SK-N-SH treated with all-trans-retinoic acid at 6 μM for 48 hours (cell line): ENCODE measurements around the gene FBXW11.

ENCODE experiments used
- ATAC-seq: fragments of 200-7000 bp; cut with Tn5 transposase; 3 replicates; pipeline ENCODE4 v1.9.1; 2020; ENCODE audit warnings: mild to moderate bottlenecking, moderate library complexity
- ARNTL ChIP-seq: fragments of 450-650 bp; formaldehyde crosslinking; IDR thresholded peaks from 2 replicates; pipeline ENCODE4 v1.5.0; 2020; ENCODE audit warnings: low read depth, mild to moderate bottlenecking, moderate library complexity, borderline replicate concordance
- BACH2 ChIP-seq: fragments of 250-450 bp; sonication (Bioruptor Pico); IDR thresholded peaks from 2 replicates; pipeline ENCODE4 v1.9.0; 2021; ENCODE audit warnings: mild to moderate bottlenecking, borderline replicate concordance
- ESRRG ChIP-seq: fragments of 250-450 bp; sonication (Bioruptor Pico); IDR thresholded peaks from 2 replicates; pipeline ENCODE4 v1.6.1; 2021; ENCODE audit warnings: mild to moderate bottlenecking
- ISL1 ChIP-seq: fragments of 250-450 bp; sonication (Bioruptor Pico); IDR thresholded peaks from 2 replicates; pipeline ENCODE4 v2.1.2; 2022; ENCODE audit warnings: mild to moderate bottlenecking, moderate library complexity
- OSR1 ChIP-seq: fragments of 250-450 bp; sonication (Bioruptor Pico); IDR thresholded peaks from 2 replicates; pipeline ENCODE4 v1.8.0; 2022; ENCODE audit warnings: moderate library complexity, mild to moderate bottlenecking, inconsistent platforms
- RARB ChIP-seq: fragments of 250-450 bp; sonication (Bioruptor Pico); IDR thresholded peaks from 2 replicates; pipeline ENCODE4 v1.8.0; 2021; ENCODE audit warnings: mild to moderate bottlenecking, moderate library complexity
- SNAI2 ChIP-seq: fragments of 250-450 bp; sonication (Bioruptor Pico); IDR thresholded peaks from 2 replicates; pipeline ENCODE4 v1.5.0; 2020; ENCODE audit warnings: mild to moderate bottlenecking, moderate library complexity
- TCF4 ChIP-seq: fragments of 250-450 bp; sonication (Bioruptor Pico); IDR thresholded peaks from 2 replicates; pipeline ENCODE4 v1.8.0; 2021; ENCODE audit warnings: mild to moderate bottlenecking, moderate library complexity, borderline replicate concordance
- TOX ChIP-seq: fragments of 250-450 bp; sonication (Bioruptor Pico); IDR thresholded peaks from 2 replicates; pipeline ENCODE4 v1.8.0; 2021; ENCODE audit warnings: mild to moderate bottlenecking, moderate library complexity, borderline replicate concordance
- ZC3H10 ChIP-seq: fragments of 250-450 bp; sonication (Bioruptor Pico); IDR thresholded peaks from 2 replicates; pipeline ENCODE4 v1.5.1; 2021; ENCODE audit warnings: mild to moderate bottlenecking, moderate library complexity
- ZFP3 ChIP-seq: fragments of 250-450 bp; sonication (Bioruptor Pico); IDR thresholded peaks from 2 replicates; pipeline ENCODE4 v1.5.0; 2020; ENCODE audit warnings: mild to moderate bottlenecking, moderate library complexity
- ZFP30 ChIP-seq: fragments of 450-650 bp; formaldehyde crosslinking; IDR thresholded peaks from 2 replicates; pipeline ENCODE4 v1.5.0; 2022; ENCODE audit warnings: mild to moderate bottlenecking, moderate library complexity
- ZNF565 ChIP-seq: fragments of 450-650 bp; formaldehyde crosslinking; conservative IDR thresholded peaks from 2 replicates; pipeline ENCODE4 v1.5.0; 2020; ENCODE audit warnings: low read depth, mild to moderate bottlenecking, moderate library complexity
- ZNF8 ChIP-seq: fragments of 450-650 bp; formaldehyde crosslinking; IDR thresholded peaks from 2 replicates; pipeline ENCODE4 v1.5.0; 2020; ENCODE audit warnings: mild to moderate bottlenecking, moderate library complexity
- TF ChIP-seq, protein P1 (sequence below): fragments of 250-450 bp; sonication (Bioruptor Pico); IDR thresholded peaks from 2 replicates; pipeline ENCODE4 v1.5.1; 2021; ENCODE audit warnings: mild to moderate bottlenecking, moderate library complexity
- TF ChIP-seq, protein P2 (sequence below): fragments of 250-450 bp; sonication (Bioruptor Pico); IDR thresholded peaks from 2 replicates; pipeline ENCODE4 v1.8.0; 2021; ENCODE audit warnings: low read depth, mild to moderate bottlenecking, moderate library complexity, borderline replicate concordance
- TF ChIP-seq, protein P3 (sequence below): fragments of 250-450 bp; sonication (Bioruptor Pico); IDR thresholded peaks from 2 replicates; pipeline ENCODE4 v1.5.0; 2020; ENCODE audit warnings: mild to moderate bottlenecking, moderate library complexity
- TF ChIP-seq, protein P4 (sequence below): fragments of 250-450 bp; sonication (Bioruptor Pico); IDR thresholded peaks from 2 replicates; pipeline ENCODE4 v1.5.1; 2020; ENCODE audit warnings: low read depth, mild to moderate bottlenecking, moderate library complexity
- TF ChIP-seq, protein P5 (sequence below): fragments of 250-450 bp; sonication (Bioruptor Pico); IDR thresholded peaks from 2 replicates; pipeline ENCODE4 v1.8.0; 2020; ENCODE audit warnings: mild to moderate bottlenecking, moderate library complexity, borderline replicate concordance

The FBXW11 gene

DNA sequence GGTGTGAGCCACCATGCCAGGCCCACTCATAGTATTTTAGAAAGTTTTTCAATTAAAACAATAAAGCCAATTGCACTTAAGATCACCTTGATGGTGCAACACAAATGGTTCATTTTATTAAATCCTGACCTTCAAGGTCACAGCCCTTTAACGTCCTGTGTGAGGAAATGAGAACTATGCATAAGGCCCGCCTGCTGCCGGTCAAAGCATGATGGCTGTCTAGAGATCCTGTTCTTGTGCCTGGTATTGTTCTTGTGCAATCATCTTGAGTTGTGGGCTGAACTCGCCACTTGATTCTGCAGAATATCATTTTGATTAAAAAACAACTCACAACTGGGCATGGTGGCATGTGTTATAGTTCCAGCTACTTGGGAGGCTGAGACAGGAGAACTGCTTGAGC, 43.6 kb upstream of the FBXW11 start:
- ATAC-seq, result no peak
- TF ChIP-seq, protein P1, sequence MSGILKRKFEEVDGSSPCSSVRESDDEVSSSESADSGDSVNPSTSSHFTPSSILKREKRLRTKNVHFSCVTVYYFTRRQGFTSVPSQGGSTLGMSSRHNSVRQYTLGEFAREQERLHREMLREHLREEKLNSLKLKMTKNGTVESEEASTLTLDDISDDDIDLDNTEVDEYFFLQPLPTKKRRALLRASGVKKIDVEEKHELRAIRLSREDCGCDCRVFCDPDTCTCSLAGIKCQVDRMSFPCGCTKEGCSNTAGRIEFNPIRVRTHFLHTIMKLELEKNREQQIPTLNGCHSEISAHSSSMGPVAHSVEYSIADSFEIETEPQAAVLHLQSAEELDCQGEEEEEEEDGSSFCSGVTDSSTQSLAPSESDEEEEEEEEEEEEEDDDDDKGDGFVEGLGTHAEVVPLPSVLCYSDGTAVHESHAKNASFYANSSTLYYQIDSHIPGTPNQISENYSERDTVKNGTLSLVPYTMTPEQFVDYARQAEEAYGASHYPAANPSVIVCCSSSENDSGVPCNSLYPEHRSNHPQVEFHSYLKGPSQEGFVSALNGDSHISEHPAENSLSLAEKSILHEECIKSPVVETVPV (CRISPR knock-in tag), result no peak
- TF ChIP-seq ARNTL (CRISPR knock-in tag), result no peak
- TF ChIP-seq, all 23 proteins: peak for 0

DNA sequence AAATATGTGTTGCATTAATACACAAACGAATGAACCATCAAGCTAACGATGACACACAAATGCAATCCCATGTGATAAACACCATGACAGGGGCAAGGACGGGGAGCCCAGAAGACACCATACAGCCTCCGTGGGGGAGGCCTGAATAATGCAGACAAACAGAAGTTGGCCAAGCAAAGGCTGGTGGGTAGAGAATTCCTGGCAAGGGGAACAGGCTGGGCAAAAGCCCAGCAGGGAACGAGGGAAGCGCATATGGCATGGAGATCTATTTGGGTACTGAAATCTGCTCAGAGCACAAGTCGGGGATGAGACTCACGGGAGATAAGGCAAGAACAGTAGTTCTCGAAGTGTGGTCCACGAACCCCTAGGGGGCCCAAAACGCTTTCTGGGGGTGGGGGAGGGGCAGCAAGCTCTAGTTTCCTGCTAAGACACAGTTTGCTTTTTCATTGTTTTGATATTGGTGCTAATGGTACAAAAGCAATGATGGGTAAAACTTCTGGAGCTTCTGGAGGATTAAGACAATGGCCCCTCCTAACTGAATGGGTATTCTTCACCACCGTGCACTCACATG, 42.9 kb upstream of the FBXW11 start:
- no peak for ATAC-seq

DNA sequence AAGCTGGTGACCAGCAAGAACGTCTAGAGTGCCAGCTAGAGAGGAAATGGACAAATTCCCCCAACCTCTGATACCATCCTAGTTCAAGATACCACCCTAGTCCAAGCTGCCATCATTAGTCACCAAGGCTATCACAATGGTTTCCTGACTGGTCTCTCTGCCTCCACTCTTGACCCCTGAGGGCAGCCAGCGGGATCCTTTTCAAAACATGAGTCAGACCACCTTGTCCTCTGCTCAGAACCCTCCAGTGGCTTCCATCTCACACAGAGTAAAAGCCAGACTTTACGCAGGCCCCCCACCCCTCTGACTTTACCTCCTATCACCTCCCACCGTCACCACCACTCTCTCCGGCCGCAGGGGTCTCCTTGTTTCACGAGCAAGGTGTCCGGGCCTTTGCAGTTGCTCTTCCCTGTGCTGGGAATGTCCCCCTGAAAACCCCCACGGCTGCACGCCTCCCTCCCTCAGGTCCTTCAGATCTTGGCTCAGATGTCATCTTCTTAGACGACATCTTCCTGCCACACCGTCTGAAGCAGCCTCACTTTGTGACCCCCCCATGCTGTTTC, 42.2 kb upstream of the FBXW11 start:
- no peak for ATAC-seq
- TF ChIP-seq TCF4 (CRISPR knock-in tag), result no peak
- TF ChIP-seq TOX, result no peak
- TF ChIP-seq, protein P1 (CRISPR knock-in tag), result no peak
- no peak for TF ChIP-seq ESRRG (CRISPR knock-in tag)
- no peak for TF ChIP-seq ZNF565 (CRISPR knock-in tag)
- no peak for TF ChIP-seq BACH2 (CRISPR knock-in tag)
- no peak for TF ChIP-seq SNAI2 (CRISPR knock-in tag)
- no peak for TF ChIP-seq ZFP30
- TF ChIP-seq ZNF8 (CRISPR knock-in tag), result no peak

More for the DNA sequence above, 42.9 kb upstream of the FBXW11 start:
- TF ChIP-seq, protein P2, sequence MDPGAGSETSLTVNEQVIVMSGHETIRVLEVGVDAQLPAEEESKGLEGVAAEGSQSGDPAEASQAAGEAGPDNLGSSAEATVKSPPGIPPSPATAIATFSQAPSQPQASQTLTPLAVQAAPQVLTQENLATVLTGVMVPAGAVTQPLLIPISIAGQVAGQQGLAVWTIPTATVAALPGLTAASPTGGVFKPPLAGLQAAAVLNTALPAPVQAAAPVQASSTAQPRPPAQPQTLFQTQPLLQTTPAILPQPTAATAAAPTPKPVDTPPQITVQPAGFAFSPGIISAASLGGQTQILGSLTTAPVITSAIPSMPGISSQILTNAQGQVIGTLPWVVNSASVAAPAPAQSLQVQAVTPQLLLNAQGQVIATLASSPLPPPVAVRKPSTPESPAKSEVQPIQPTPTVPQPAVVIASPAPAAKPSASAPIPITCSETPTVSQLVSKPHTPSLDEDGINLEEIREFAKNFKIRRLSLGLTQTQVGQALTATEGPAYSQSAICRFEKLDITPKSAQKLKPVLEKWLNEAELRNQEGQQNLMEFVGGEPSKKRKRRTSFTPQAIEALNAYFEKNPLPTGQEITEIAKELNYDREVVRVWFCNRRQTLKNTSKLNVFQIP (CRISPR knock-in tag), result no peak
- TF ChIP-seq ESRRG (CRISPR knock-in tag), result no peak
- TF ChIP-seq TCF4 (CRISPR knock-in tag), result no peak
- TF ChIP-seq OSR1, result no peak
- TF ChIP-seq, protein P3, sequence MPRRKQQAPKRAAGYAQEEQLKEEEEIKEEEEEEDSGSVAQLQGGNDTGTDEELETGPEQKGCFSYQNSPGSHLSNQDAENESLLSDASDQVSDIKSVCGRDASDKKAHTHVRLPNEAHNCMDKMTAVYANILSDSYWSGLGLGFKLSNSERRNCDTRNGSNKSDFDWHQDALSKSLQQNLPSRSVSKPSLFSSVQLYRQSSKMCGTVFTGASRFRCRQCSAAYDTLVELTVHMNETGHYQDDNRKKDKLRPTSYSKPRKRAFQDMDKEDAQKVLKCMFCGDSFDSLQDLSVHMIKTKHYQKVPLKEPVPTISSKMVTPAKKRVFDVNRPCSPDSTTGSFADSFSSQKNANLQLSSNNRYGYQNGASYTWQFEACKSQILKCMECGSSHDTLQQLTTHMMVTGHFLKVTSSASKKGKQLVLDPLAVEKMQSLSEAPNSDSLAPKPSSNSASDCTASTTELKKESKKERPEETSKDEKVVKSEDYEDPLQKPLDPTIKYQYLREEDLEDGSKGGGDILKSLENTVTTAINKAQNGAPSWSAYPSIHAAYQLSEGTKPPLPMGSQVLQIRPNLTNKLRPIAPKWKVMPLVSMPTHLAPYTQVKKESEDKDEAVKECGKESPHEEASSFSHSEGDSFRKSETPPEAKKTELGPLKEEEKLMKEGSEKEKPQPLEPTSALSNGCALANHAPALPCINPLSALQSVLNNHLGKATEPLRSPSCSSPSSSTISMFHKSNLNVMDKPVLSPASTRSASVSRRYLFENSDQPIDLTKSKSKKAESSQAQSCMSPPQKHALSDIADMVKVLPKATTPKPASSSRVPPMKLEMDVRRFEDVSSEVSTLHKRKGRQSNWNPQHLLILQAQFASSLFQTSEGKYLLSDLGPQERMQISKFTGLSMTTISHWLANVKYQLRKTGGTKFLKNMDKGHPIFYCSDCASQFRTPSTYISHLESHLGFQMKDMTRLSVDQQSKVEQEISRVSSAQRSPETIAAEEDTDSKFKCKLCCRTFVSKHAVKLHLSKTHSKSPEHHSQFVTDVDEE, result no peak
- TF ChIP-seq ISL1 (CRISPR knock-in tag), result no peak
- no peak for TF ChIP-seq RARB
- TF ChIP-seq BACH2 (CRISPR knock-in tag), result no peak
- TF ChIP-seq ZC3H10 (CRISPR knock-in tag), result no peak
- no peak for TF ChIP-seq ZNF8 (CRISPR knock-in tag)
- no peak for TF ChIP-seq ZFP30
- no peak for TF ChIP-seq ZFP3 (CRISPR knock-in tag)
- TF ChIP-seq, protein P4, sequence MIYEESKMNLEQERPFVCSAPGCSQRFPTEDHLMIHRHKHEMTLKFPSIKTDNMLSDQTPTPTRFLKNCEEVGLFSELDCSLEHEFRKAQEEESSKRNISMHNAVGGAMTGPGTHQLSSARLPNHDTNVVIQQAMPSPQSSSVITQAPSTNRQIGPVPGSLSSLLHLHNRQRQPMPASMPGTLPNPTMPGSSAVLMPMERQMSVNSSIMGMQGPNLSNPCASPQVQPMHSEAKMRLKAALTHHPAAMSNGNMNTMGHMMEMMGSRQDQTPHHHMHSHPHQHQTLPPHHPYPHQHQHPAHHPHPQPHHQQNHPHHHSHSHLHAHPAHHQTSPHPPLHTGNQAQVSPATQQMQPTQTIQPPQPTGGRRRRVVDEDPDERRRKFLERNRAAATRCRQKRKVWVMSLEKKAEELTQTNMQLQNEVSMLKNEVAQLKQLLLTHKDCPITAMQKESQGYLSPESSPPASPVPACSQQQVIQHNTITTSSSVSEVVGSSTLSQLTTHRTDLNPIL (CRISPR knock-in tag), result no peak
- TF ChIP-seq, protein P1 (CRISPR knock-in tag), result no peak
- TF ChIP-seq, protein P5, sequence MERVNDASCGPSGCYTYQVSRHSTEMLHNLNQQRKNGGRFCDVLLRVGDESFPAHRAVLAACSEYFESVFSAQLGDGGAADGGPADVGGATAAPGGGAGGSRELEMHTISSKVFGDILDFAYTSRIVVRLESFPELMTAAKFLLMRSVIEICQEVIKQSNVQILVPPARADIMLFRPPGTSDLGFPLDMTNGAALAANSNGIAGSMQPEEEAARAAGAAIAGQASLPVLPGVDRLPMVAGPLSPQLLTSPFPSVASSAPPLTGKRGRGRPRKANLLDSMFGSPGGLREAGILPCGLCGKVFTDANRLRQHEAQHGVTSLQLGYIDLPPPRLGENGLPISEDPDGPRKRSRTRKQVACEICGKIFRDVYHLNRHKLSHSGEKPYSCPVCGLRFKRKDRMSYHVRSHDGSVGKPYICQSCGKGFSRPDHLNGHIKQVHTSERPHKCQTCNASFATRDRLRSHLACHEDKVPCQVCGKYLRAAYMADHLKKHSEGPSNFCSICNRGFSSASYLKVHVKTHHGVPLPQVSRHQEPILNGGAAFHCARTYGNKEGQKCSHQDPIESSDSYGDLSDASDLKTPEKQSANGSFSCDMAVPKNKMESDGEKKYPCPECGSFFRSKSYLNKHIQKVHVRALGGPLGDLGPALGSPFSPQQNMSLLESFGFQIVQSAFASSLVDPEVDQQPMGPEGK (CRISPR knock-in tag), result no peak
